ENCODE data around the gene ARHGEF18.
A peak's percentile ranks its signal among the peaks of the same experiment; 100 is the strongest.
"Not testable (repeated sequence)": the region's sequence is repeated elsewhere in the genome, so short reads cannot be mapped to it uniquely, and the experiment has no call there.

Gene ARHGEF18

GRCh38 chr19:7348587-7349230, at the start of gene ARHGEF18:
Gene ARHGEF18, plus strand, starts transcription at chr19:7348937. Its CDS starts 13,954 bp downstream, at chr19:7362891.
- no peak for DNase-seq

GRCh38 chr19:7301525-7301924, 47.2 kb upstream of the ARHGEF18 start:
- DNase-seq: no peak

DNA sequence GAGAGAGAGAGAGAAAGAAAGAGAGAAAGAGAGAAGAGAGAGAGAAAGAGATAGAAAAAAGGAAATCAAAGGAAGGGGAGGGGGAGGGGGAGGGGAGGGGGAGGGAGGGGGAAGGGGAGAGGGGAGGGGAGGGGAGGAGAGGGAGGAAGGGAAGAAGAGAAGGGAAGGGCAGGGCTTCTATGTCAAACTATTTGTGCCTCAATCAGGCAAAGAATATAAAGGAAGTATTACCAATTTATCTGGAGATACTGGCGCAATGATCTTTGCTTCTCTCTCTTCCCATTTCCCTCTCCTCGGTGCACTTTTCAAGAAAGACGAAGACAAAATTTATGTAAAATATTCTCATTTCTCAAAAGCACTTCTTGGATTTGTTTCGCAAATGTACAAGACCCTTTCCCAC, 45.3 kb upstream of the ARHGEF18 start:
- no peak for DNase-seq

DNA sequence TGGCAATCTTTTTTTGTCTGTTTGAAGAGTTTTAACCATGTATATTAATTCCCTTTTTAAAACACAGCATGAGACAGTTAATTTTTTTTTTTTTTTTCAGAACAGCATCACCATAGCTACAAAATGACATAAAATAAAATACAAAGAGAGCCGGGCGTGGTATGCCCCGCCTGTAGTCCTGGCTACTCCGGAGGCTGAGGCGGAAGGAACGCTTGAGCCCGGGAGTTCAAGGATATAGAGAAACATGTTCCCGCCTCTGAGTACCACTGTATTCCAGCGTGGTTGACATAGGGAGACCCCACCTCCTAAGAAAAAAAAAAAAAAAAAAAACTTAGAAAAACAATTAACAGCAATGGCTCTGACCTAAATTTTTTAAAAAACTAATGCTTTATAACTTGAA, 44.5 kb upstream of the ARHGEF18 start:
- DNase-seq: no peak

DNA sequence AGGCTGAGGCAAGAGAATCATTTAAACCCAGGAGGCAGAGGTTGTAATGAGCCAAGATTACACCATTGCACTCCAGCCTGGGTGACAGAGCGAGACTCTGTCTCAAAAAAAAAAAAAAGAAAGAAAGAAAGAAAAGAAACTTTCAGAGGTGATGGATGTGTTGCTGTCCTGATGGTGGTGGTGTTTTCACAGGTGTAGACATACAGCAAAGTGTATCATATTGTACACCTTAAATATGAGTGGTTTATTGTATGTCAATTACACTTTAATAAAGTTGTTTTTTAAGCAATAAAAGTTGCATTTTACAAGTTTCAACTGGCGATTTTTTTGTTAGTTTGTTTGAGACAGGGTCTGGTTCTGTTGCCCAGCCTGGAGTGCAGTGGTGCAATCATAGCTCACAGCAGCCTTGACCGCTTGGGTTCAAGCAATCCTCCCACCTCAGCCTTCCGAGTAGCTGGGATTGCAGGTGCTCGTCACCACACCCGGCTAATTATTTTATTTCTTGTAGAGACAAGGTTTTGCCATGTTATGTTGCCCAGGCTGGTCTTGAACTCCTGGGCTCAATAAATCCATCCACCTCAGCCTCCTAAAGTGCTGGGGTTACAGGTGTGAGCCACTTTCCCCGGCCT, 41.0 kb upstream of the ARHGEF18 start:
- DNase-seq: no peak

- not testable (repeated sequence) for DNase-seq
These were observed 40.4 kb upstream of the ARHGEF18 start for GRCh38 chr19:7308327-7308726.

DNA sequence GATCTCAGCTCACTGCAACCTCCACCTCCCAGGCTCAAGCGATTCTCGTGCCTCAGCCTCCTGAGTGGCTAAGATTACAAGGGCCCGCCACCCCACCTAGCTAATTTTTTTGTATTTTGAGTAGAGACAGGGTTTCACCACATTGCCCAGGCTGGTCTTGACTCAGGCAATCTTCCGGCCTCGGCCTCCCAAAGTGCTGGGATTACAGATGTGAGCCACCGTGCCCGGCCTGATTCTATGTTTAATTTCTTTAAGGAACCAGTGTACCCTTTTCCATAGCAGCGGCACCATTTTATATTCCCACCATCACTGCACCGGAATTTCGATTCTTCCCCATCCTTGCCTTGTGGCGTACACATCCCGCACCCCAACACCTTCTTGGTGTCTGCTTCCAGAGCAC, 36.8 kb upstream of the ARHGEF18 start:
- no peak for DNase-seq

GRCh38 chr19:7312816-7313215, 35.9 kb upstream of the ARHGEF18 start:
- no peak for DNase-seq

DNA sequence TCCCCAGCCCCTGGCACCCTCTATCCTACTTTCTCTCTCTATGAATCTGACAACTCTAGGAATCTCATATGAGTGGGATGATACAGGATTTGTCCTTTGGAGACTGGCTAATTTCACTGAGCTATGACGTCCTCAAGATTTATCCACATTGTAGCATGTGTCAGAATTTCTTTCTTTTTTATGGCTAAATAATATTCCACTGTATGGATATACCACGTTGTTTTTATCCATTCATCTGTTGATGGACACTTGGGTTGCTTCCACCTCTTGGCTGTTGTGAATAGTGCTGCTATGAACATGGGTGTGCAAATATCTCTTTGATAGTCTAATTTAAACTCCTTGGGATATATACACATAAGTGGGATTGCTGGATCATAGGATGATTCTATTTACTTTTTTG, 30.6 kb upstream of the ARHGEF18 start:
- DNase-seq: no peak

DNA sequence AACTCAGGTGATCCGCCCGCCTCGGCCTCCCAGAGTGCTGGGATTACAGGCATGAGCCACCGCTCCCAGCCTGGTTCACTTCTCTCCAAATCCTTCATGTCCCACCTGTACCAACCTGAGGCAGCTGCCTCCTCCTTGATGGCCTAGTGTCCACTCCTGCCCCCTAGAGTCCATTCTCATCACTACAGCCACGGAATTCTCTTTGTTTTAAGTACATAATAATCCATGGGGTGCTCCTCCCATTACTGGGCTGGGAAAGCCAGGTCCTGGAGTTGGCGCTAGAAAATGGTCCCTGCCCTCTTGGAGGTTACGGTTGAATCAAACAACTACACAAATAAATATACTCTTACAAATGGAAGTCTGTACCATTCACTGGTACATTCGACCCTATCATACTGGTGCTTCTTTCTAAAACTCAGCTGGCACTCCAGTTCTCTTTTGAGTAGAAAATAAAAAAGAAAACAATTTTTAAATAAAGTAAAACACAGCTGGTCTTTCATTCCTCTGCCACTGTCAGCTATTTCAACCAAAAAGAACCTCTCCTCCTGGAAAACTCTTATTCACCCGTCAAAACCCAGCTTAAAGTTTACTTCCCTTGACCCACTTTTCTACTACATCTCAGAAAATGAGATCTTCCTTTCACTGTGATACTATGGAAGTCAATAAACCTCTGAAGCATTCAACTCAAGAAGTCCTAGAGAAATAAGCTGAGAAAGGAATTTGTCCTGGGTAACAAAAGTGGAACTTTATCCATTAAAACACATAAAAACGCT, 22.4 kb upstream of the ARHGEF18 start:
- DNase-seq: no peak

- no peak for DNase-seq
These were observed 20.9 kb upstream of the ARHGEF18 start for GRCh38 chr19:7327802-7328201.

GRCh38 chr19:7328647-7329046, 20.1 kb upstream of the ARHGEF18 start:
- no peak for DNase-seq

DNA sequence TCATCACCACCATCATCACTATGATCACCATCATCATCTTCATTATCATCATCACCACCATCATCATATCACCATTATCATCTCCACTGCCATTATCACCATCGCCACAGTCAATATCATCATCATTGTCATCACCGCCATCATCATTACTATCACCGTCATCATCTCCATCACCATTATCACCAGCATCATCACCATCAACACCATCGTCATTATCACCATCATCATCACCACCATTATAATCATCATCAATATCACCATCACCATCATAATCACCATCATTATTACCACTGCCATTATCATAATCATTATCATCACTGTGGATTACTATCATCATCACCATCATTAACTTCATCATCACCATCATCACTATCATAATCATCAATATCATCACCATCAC, 17.3 kb upstream of the ARHGEF18 start:
- DNase-seq: no peak

DNA sequence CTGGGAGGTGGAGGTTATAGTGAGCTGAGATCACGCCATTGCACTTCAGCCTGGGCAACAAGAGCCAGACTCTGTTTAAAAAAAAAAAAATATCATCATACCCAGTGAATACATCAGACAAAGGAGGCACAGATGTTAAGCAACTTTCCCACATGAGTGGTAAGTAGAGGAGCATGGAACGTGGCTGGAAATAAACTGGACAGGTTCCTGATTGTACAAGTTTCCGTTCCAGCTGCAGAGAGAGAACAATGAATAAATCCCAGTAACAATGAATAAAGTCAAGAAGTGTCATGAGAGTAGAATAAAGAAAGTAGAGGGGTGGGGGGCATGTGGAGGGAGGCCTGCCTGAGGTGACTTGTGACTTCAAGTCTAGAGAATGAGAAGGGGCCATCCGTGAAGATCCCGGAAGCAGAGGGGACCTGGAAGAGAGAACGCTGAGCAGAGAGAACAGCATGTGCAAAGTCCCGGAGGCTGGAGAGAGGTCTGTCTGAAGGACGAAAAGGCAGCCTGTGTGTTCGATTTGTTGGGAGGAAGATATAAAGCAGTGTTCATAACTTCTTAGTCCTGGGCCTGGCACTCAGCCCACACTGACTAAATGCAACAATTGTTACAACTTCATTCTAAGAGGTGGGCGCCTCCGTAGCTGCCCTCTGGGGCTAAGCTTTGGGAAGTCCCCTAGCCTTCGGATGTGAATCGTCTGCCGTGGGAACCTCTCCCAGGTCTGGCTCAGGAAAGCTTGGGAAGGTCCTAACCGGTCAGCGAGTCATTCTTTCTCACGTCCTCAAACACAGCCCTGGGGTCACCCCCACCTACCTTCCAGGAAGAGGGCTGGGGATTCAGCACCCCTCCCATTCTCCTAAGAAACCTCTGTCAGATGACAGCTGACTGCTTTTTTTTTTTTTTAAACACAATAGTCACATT, 15.3 kb upstream of the ARHGEF18 start:
- no peak for DNase-seq

DNA sequence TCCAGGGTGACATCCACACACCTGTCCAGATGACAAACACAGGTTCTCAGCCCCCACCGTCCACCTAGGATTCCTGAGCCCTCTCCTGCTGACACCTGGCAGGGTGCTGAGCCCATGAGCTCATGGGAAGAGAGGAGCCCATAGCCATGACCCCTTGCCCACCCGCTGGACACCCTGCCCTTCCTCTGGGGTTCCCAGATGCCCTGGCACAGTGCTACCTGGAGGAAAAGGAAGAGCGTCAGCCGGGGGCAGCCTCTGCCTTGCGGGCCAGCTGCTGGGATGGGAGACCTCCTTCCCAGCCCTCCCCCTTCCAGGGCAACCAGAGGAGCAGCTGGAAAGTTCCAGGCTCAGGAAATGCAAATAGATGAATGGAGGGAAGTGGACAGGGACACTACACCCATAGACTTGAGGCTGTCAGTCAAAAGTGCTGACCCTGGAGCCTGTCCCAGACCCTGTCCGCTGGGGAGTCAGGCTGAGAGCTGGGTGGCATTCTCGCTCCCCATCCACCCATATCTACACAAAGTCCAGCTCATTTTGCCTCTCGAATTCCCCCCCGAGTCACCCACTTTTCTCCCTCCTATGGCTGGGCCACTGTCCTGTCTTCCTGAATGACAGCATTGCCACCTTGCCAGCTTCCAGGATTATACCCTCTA, 12.3 kb upstream of the ARHGEF18 start:
- no peak for DNase-seq

- no peak for DNase-seq
These were observed 11.2 kb upstream of the ARHGEF18 start for GRCh38 chr19:7337380-7338194.

GRCh38 chr19:7340959-7341837, 7.5 kb upstream of the ARHGEF18 start:
- peak; percentile 5 for DNase-seq

- DNase-seq: no peak
These were observed 6.6 kb upstream of the ARHGEF18 start for GRCh38 chr19:7342143-7342542.

DNA sequence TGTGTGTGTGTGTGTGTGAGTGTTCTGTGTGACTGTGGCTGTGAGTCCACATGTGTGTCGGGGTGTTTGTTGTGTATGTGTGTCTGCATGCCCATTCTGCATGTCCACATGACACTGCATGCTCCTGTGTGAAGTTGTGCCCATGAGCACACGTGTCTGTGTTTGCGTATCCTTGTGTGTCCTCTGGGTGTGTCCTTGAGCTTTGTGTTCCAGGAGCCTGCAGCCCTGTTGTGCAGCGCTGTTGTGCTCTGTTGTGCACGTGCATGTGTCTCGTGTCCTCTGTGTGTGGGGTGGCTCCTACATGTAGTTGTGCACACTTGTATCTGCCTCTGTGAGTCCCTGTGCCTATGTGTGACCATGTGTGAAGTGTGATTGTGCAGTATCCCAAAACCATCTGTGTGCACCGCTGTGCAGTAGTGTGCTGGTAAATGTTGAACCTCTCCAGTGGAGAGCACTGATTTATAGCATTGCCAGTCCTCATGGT, 2.2 kb upstream of the ARHGEF18 start:
- DNase-seq: no peak

DNA sequence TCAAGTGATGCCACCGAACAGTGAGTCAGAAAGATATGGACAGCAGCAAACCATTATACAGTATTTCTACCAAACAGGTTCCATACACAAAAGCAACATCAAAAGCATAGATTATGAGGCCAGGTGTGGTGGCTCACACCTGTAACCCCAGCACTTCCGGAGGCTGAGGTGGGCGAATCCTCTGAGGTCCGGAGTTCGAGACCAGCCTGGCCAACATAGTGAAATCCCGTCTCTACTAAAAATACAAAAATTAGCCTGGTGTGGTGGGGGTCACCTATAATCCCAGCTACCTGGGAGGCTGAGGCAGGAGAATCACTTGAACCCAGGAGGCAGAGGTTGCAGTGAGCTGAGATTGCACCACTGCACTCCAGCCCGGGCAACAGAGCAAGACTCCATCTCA, 1.7 kb upstream of the ARHGEF18 start:
- not testable (repeated sequence) for DNase-seq

Measured in NCI-H2081 treated with DMSO at 0.1 percent for 48 hours (cell line).